ENCODE results near the gene ESRRA. TPM values are rescaled to one million over a fixed set of nuclear protein-coding genes. Genes with fewer than 3 reads are reported as not detected.
"Not testable (repeated sequence)": the region's sequence is repeated elsewhere in the genome, so short reads cannot be mapped to it uniquely, and the experiment has no call there.

ESRRA gene
- total RNA-seq, 2 donors from 2014 or later, result 33.4 to 46.0 TPM

DNA sequence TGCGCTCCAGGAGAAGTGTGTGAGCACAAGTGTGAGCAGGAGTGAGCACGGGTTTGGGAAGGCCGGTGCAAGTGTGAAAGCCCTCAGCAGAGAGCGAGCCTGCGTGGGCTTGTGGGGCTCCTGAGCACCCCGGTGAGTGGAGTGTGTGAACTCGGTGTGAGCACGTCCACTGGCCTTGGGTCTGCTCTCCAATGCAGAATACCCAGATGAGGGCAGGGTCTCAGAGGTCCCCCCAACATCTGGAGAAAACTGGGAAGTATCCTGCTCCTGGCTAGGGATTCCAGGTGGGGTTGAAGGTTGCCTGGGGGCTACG lies 1.2 kb downstream of the ESRRA start:
- H3K4me3 ChIP-seq, result peak overlapping the region; percentile 92
- peaks cover 0 to 20% of the 10 kb centered on the region in 2 donors for H3K4me1 ChIP-seq (ENCODE audit: control insufficient read depth in 1 of 2, low read depth in 2 of 2)
- ATAC-seq (ENCODE audit: insufficient number of reproducible peaks, low FRiP score, low read depth) (no peak), DNase-seq (ENCODE audit: low spot score) (no peak)
- H3K9me3 ChIP-seq, result no peaks in the 10 kb centered on the region
- H3K27me3 ChIP-seq (replicated peaks; ENCODE audit: insufficient read depth), result no peaks in the 10 kb centered on the region
- TF ChIP-seq, protein P1, sequence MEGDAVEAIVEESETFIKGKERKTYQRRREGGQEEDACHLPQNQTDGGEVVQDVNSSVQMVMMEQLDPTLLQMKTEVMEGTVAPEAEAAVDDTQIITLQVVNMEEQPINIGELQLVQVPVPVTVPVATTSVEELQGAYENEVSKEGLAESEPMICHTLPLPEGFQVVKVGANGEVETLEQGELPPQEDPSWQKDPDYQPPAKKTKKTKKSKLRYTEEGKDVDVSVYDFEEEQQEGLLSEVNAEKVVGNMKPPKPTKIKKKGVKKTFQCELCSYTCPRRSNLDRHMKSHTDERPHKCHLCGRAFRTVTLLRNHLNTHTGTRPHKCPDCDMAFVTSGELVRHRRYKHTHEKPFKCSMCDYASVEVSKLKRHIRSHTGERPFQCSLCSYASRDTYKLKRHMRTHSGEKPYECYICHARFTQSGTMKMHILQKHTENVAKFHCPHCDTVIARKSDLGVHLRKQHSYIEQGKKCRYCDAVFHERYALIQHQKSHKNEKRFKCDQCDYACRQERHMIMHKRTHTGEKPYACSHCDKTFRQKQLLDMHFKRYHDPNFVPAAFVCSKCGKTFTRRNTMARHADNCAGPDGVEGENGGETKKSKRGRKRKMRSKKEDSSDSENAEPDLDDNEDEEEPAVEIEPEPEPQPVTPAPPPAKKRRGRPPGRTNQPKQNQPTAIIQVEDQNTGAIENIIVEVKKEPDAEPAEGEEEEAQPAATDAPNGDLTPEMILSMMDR (IDR thresholded peaks at IDR 0.05), result no peak
- H3K27ac ChIP-seq, result peak overlapping the region; percentile 50 to 66
- H3K36me3 ChIP-seq, result no peaks in the 10 kb centered on the region

DNA sequence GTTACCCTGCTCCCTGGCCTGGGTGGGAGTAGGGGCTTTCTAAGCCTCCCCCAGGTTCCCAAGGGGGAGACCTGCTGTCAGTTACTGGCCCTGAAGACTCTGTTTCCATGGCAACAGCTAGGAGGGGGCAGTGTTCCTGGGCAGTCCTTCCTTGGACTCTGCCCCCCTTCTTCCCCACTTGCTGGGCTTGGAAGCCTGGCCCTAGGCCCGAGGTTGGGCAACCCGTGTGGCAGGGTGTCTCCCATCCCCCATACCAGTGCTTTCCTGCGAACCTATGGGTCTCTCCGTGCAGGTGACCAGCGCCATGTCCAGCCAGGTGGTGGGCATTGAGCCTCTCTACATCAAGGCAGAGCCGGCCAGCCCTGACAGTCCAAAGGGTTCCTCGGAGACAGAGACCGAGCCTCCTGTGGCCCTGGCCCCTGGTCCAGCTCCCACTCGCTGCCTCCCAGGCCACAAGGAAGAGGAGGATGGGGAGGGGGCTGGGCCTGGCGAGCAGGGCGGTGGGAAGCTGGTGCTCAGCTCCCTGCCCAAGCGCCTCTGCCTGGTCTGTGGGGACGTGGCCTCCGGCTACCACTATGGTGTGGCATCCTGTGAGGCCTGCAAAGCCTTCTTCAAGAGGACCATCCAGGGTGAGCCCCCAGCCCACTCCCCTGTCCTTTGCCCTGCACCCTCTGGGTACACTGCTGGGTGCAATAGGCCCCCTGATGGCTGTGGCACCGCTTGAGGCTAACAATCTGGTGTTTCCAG lies 1.7 kb downstream of the ESRRA start:
- TF ChIP-seq, protein P1 (IDR thresholded peaks at IDR 0.05), result no peak
- Histone ChIP-seq H3K36me3 (no peaks in the 10 kb centered on the region), H3K27me3 (replicated peaks; ENCODE audit: insufficient read depth) (no peaks in the 10 kb centered on the region), H3K4me3 (peak overlapping the region; percentile 92), H3K27ac (no peak overlapping the region), H3K9me3 (no peaks in the 10 kb centered on the region), H3K4me1 (ENCODE audit: control insufficient read depth in 1 of 2, low read depth in 2 of 2) (peaks cover 0 to 20% of the 10 kb centered on the region in 2 donors)
- DNase-seq (ENCODE audit: low spot score) (no peak), ATAC-seq (ENCODE audit: insufficient number of reproducible peaks, low FRiP score, low read depth) (no peak)

DNA sequence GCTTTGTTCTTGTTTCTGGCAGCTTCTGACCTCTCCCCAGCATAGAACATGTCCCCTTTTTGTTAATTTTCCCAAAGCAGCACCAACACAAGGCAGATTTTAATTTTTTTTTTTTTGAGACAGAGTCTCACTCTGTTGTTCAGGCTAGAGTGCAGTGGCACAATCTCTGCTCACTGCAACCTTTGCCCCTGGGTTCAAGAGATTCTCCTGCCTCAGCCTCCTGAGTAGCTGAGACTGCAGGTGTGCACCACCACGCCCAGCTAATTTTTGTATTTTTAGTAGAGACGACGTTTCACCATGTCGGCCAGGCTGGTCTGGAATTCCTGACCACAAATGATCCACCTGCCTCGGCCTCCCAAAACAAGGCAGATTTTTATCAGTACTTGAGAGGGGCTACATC lies 2.5 kb downstream of the ESRRA start:
- H3K4me1 ChIP-seq (ENCODE audit: control insufficient read depth in 1 of 2, low read depth in 2 of 2), result peaks cover 0 to 20% of the 10 kb centered on the region in 2 donors
- not testable (repeated sequence) for H3K27ac ChIP-seq; DNase-seq (ENCODE audit: low spot score); ATAC-seq (ENCODE audit: insufficient number of reproducible peaks, low FRiP score, low read depth); H3K9me3 ChIP-seq; H3K36me3 ChIP-seq; H3K27me3 ChIP-seq (replicated peaks; ENCODE audit: insufficient read depth); H3K4me3 ChIP-seq

DNA sequence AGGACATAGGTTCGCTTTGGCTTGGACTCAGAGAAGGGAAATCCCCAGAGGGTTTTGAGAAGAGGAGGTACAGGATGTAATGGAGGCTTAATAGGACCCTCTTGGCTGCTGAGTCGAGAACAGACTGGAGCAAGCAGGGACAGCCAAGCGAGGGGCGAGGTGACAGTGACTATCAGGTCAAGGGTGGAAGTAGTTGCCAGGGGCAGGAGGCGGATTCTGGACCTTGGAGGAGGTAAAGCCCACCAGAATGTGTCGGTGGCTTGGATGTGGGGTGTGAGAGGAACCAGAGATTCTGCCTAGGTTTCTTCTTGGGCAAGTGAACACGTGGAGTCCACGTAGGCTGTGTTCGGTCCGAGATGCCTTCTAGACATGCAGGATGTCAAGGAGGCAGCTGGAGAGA lies 7.6 kb downstream of the ESRRA start:
- no peaks in the 10 kb centered on the region for H3K9me3 ChIP-seq
- no peak overlapping the region for H3K4me3 ChIP-seq
- DNase-seq (ENCODE audit: low spot score), result no peak
- H3K27me3 ChIP-seq (replicated peaks; ENCODE audit: insufficient read depth), result no peaks in the 10 kb centered on the region
- peaks cover 4 to 11% of the 10 kb centered on the region in 2 donors for H3K4me1 ChIP-seq (ENCODE audit: control insufficient read depth in 1 of 2, low read depth in 2 of 2)
- TF ChIP-seq, protein P1 (IDR thresholded peaks at IDR 0.05), result no peak
- no peak for ATAC-seq (ENCODE audit: insufficient number of reproducible peaks, low FRiP score, low read depth)
- H3K27ac ChIP-seq, result peak overlapping the region in 1 of 2 donors; percentile 24
- H3K36me3 ChIP-seq, result peaks cover 3% of the 10 kb centered on the region

DNA sequence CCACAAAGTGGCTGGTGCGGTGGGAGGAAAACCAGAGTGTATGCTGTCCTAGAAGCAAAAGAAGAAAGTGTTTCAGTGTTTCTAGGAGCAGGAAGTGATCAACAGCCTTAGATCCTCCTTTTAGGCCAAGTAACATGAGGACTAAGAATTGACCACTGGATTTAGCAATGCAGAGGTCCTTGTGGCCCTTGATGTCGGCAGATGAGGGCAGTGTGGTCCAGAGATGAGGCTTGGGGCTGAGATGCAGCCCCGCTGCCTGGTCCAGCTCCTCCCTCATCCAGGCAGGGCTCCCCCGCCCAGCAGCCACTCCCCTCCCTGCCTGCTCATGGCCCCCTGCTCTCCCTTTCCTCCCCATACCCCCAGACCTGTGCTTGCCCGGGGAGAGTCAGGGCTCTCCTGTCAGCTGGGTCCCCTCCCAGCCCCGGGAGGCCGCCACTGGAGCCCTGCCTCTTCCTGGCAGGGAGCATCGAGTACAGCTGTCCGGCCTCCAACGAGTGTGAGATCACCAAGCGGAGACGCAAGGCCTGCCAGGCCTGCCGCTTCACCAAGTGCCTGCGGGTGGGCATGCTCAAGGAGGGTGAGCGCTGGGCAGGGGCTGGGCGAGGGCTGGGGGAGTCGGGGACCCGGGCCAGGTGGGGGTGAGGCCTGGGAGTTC lies 8.3 kb downstream of the ESRRA start:
- Histone ChIP-seq H3K4me1 (ENCODE audit: control insufficient read depth in 1 of 2, low read depth in 2 of 2) (peaks cover 4 to 11% of the 10 kb centered on the region in 2 donors), H3K27me3 (replicated peaks; ENCODE audit: insufficient read depth) (no peaks in the 10 kb centered on the region), H3K4me3 (no peak overlapping the region), H3K36me3 (peaks cover 3% of the 10 kb centered on the region), H3K9me3 (no peaks in the 10 kb centered on the region), H3K27ac (peak overlapping the region in 1 of 2 donors; percentile 24)
- TF ChIP-seq, protein P1 (IDR thresholded peaks at IDR 0.05), result no peak
- no peak for DNase-seq (ENCODE audit: low spot score)
- ATAC-seq (ENCODE audit: insufficient number of reproducible peaks, low FRiP score, low read depth), result no peak

Data from thoracic aorta (tissue), 2 donors.